Loucy (cell line): ENCODE results near the gene RANBP3L.

Experiments used
- CTCF ChIP-seq: fragments of 200-600 bp; sonication (generic); conservative IDR thresholded peaks from 2 replicates; pipeline ENCODE4 v1.5.1; 2014; ENCODE audit warnings: mild to moderate bottlenecking, antibody characterized with exemption, low read length
- EZH2phosphoT487 ChIP-seq: fragments of 200-600 bp; IDR thresholded peaks from 2 replicates; pipeline ENCODE4 v1.6.1; 2018; ENCODE audit warnings: antibody characterized with exemption, mild to moderate bottlenecking, moderate library complexity, borderline replicate concordance

GRCh38 chr5:36281626-36282025, 20.1 kb downstream of the RANBP3L start:
- TF ChIP-seq CTCF (no peak), EZH2phosphoT487 (no peak)
